Right renal pelvis (tissue), 4 donors: ENCODE data around the gene AK4. TPM values are rescaled to one million over a fixed set of nuclear protein-coding genes. Genes with fewer than 3 reads are reported as not detected.
A peak's percentile ranks its signal among the peaks of the same experiment; 100 is the strongest.
"Not testable (repeated sequence)": the region's sequence is repeated elsewhere in the genome, so short reads cannot be mapped to it uniquely, and the experiment has no call there.

ENCODE experiments used
- DNase-seq, 4 donors: peaks; one replicate each; pipeline ENCODE4 v3.0.0-alpha.2; 2013; ENCODE audit warnings: low read depth in 4 of 4, low spot score in 3 of 4, missing footprints in 1 of 4
- polyA plus RNA-seq, 4 donors: library from polyadenylated mRNA; unstranded; fragments of 120-200 nt; gene quantifications; one replicate each; pipeline ENCODE4 v1.2.1, GENCODE V29; 2013; ENCODE audit not compliant: insufficient read length in 4 of 4

Gene AK4
- 10 to 100 TPM; 48.3 to 83.3 (median 52.4) TPM for polyA plus RNA-seq

DNA sequence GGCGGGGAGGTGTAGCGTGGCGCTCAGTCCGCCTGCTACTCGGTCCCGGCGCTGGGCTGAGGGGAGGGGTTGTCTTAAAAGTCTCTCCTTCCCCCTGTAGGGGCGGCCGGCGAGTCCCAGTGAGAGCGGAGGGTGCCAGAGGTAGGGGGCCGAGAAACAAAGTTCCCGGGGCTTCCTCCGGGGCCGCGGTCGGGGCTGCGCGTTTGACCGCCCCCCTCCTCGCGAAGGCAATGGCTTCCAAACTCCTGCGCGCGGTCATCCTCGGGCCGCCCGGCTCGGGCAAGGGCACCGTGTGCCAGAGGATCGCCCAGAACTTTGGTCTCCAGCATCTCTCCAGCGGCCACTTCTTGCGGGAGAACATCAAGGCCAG, at the start of gene AK4:
AK4 (plus strand) TSS at position 26 of the 370 bp plus-strand sequence; CDS start at position 231, 205 bp downstream.
- not testable (repeated sequence) for DNase-seq

- DNase-seq: no peak
These were observed 44.2 kb upstream of the AK4 start for GRCh38 chr1:65103807-65104206.

DNA sequence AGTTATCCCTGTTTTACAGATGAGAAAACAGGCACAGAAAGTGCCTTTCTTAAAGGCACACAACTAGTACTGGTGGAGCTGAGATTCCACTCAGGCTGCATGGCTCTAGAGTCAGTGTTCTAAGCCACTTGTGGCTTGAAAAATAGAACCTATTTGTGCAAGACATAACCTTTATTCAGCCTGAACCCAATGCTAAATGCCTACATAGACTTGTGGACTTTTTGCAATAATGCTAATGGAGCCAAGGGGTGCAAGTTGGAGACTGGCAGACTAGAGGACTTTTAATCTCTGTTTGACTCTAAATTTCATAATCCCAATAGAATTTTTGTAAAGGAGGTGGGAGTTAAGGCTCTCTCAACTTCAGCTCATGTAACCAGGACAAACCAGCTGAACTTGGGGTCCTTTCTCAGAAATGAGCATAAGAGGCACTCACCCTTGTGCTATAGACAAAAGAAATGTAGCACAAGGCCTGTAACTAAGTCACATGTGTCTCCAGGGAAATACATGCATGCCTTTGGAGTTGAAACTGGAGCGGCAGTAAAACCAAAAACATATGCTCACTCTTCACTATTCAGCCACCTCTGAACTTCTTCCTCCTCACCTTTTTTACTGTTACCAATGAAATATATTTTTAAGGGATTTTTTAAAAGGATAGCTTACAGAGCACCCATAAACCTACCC, 43.0 kb upstream of the AK4 start:
- DNase-seq: no peak

GRCh38 chr1:65105596-65105995, 42.4 kb upstream of the AK4 start:
- no peak for DNase-seq

GRCh38 chr1:65108025-65108642, 39.9 kb upstream of the AK4 start:
- no peak for DNase-seq

- DNase-seq: no peak
These were observed 38.5 kb upstream of the AK4 start for GRCh38 chr1:65109487-65109886.

GRCh38 chr1:65112811-65113210, 35.2 kb upstream of the AK4 start:
- no peak for DNase-seq

DNA sequence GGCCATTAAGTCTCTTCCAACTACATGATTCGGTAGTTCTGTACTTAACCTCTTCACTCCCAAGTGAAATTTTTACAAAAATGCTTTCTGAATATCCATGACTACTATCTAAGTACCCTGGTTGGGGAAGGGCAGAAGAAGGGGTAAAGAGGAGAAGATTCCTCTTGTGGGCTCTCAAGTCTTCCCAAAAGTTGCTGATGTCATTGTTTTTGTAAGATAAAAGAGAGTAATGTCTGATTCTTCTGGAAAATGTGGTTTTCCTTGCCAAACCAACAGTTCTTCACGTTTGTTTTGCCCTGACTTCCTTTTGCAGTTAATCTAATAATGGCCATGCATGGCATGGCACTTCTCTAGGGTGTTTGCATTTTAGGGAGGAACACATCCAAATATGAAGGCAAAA, 34.7 kb upstream of the AK4 start:
- DNase-seq: no peak

- DNase-seq: peak; percentile 23 to 31 (median 27)
These were observed 33.7 kb upstream of the AK4 start for GRCh38 chr1:65114322-65114721.

- no peak for DNase-seq
These were observed 28.1 kb upstream of the AK4 start for GRCh38 chr1:65119951-65120350.

DNA sequence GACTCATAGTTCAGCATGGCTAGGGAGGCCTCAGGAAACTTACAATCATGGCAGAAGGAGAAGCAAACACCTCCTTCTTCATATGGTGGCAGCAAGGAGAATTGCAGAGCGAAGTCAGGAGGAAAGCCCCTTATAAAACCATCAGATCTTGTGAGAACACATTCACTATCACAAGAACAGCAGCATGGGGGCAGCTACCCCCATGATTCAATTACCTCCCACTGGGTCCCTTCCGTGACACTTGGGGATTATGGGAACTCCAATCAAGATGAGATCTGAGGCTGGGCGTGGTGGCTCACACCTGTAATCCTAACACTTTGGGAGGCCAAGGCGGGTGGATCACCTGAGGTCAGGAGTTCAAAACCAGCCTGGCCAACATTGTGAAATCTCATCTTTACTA, 18.9 kb upstream of the AK4 start:
- DNase-seq: not testable (repeated sequence)

DNA sequence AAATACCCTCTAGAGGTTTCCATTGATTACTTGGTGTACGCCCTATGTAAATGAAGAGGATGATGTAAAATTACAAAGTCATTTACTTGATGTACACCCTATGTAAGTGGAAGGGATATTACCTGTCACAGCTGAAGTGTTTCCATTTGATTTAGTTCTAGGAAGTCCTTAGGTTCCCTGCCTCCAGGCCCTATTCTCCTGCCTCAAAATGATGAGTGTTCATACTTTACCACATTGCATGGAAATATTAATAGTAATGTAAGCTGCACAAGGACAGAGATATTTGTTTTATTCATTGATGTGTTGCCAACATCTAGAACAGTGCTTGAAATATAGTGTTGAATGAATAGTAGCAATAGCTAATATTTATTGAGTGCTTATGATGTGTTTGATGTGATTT, 9.5 kb upstream of the AK4 start:
- no peak for DNase-seq

- not testable (repeated sequence) for DNase-seq
These were observed 8.2 kb upstream of the AK4 start for GRCh38 chr1:65139793-65140192.

- no peak for DNase-seq
These were observed 6.6 kb upstream of the AK4 start for GRCh38 chr1:65141394-65141793.

- no peak for DNase-seq
These were observed 6.1 kb upstream of the AK4 start for GRCh38 chr1:65141918-65142317.

GRCh38 chr1:65143112-65143658, 4.8 kb upstream of the AK4 start:
- not testable (repeated sequence) for DNase-seq

DNA sequence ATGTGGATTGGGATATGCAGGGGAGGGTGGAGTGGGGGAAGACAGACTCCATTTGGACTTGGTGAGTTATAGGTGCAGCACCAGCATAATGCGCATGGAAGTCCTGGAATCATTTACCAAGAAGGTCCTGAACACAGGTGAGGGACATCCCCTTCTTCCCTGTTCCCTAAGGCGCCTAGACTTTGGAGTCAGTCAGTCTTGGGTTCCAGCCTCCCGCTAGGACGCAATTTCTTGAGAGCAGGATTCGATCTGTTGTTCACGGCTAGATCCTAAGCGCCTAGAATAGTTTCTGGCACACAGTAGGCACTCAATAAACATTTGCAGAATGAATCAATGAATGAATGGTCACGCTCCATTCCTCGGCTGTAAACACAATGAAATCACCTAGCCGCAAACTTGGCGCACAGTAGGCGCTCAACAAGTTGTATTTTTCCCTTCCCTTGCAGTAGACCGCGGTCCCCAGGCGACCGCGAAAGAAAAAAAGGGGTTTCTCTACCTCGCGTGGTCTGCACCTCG, 1.0 kb upstream of the AK4 start:
- no peak for DNase-seq

- no peak for DNase-seq
These were observed 402 bp upstream of the AK4 start for GRCh38 chr1:65147424-65148177.

DNA sequence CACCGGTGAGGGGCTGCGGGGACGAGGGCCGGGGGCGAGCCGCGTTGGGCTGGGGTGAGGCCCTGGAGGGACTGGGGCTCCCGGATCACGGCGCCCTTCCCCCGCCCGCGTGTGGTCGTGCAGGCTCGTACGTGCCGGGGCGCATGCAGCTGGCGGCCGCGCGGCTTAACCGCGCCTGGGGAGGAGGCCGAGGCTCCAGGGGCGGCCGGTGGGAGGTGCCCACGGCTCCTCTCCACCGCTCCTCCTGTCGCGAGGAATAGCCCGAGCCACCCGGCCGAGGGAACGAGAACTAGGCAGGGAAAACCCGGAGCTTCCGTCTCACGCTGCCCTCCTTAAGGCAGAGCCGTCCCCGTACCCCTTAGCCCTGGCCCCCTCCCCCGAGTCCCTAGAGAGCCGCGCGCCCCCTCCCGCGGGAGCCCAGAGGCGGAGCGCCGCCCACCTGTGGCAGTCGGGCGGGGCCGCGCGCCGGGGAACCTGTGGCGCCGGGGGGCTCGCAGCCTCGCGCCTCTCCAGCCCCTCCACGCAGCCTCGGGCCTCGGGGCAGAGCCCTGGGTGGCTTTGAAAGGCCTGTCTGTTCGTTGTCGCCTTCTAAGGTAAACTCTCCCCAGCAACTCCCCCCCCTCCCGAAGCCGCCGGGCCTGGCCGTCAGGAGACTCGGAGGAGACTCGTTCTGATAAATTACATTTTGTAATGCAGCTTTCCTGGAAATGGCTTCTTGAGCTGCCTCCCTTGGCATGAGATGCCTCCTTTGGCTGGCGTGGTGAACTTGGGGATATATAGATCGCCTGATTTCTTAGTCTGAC, 746 bp downstream of the AK4 start:
- DNase-seq: peak in 1 of 4 donors; percentile 17

DNA sequence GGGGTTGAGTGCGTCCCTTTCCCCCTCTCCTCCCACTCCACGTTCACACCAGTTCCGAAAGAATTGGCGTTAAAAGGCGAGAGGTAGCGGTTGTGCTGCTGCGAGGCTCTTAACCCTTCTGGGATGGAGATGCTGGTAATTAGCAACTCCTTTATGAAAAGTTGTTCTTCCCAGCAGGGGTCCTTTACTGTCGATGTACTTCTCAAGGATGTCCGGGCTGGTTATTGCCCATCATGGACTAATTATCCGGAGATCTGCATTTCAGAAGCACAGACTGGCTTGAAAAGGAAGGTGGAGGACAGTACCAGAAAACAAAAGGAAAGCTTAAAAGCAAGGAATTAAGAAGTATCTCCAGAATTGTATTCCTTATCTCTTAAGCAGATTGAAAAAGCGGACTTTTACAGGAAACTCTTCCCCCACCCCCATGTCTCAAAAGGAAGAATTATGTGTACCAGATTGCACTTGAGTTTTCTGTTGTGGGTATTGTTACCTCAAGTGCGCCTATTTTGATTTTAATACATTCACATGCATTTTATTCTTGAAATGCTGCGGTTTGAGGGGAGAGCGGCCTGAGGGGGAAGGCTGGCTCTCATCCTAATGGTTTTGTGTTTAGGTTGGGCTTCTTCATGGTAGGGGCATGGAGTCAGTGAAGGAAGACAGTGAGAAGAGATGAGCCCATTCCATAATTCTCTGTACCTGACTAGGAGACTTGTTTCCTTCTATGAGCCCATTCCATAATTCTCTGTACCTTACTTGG, 1.5 kb downstream of the AK4 start:
- no peak for DNase-seq
